Central memory CD8-positive, alpha-beta T cell (primary cell): ENCODE data around the gene ABCC5.

Experiments
- ATAC-seq: fragments of 150-1000 bp; cut with Tn5 transposase; replicated peaks from 2 replicates; pipeline ENCODE4 v1.10.0; 2022; ENCODE audit warnings: mild to moderate bottlenecking, moderate FRiP score, moderate number of reproducible peaks; ENCODE audit not compliant: poor library complexity, severe bottlenecking; ENCODE audit errors: extremely low read depth
- DNase-seq, 2 donors: peaks; one replicate each; pipeline ENCODE4 v3.0.0; 2021; ENCODE audit warnings: low spot score in 2 of 2
- H3K27ac Mint-ChIP-seq: one replicate; pipeline ENCODE4 v1.8.0; 2022; ENCODE audit warnings: low read depth, mild to moderate bottlenecking, moderate library complexity, mixed read lengths
- H3K27me3 Mint-ChIP-seq: one replicate; pipeline ENCODE4 v1.8.0; 2022; ENCODE audit warnings: mixed read lengths
- H3K36me3 Mint-ChIP-seq: one replicate; pipeline ENCODE4 v1.8.0; 2022; ENCODE audit warnings: mild to moderate bottlenecking, moderate library complexity, mixed read lengths; ENCODE audit not compliant: insufficient read depth
- H3K4me1 Mint-ChIP-seq: one replicate; pipeline ENCODE4 v1.8.0; 2022; ENCODE audit warnings: mixed read lengths
- H3K4me3 Mint-ChIP-seq: one replicate; pipeline ENCODE4 v1.8.0; 2022; ENCODE audit warnings: mild to moderate bottlenecking, moderate library complexity, mixed read lengths
- H3K9me3 Mint-ChIP-seq: one replicate; pipeline ENCODE4 v1.8.0; 2022; ENCODE audit warnings: mixed read lengths

ABCC5 gene

GRCh38 chr3:183924956-183925355 is 92.7 kb downstream of the ABCC5 start:
- ATAC-seq (no peak), DNase-seq (no peak)
- H3K36me3 Mint-ChIP-seq: peaks cover 23% of the 10 kb centered on the region
- H3K9me3 Mint-ChIP-seq: no peaks in the 10 kb centered on the region
- no peak overlapping the region for H3K4me3 Mint-ChIP-seq
- H3K27me3 Mint-ChIP-seq: no peaks in the 10 kb centered on the region
- no peak overlapping the region for H3K27ac Mint-ChIP-seq
- H3K4me1 Mint-ChIP-seq: no peaks in the 10 kb centered on the region

- no peaks in the 10 kb centered on the region for H3K9me3 Mint-ChIP-seq
- no peak overlapping the region for H3K27ac Mint-ChIP-seq
- DNase-seq (no peak), ATAC-seq (no peak)
- no peaks in the 10 kb centered on the region for H3K4me1 Mint-ChIP-seq
- no peak overlapping the region for H3K4me3 Mint-ChIP-seq
- no peaks in the 10 kb centered on the region for H3K27me3 Mint-ChIP-seq
- H3K36me3 Mint-ChIP-seq: peaks cover 25% of the 10 kb centered on the region
Measured at GRCh38 chr3:183924543-183924942, 93.1 kb downstream of the ABCC5 start.

- no peak for ATAC-seq
- Mint-ChIP-seq H3K4me1 (no peaks in the 10 kb centered on the region), H3K27me3 (no peaks in the 10 kb centered on the region), H3K36me3 (peaks cover 20% of the 10 kb centered on the region), H3K27ac (no peak overlapping the region), H3K9me3 (no peaks in the 10 kb centered on the region), H3K4me3 (no peak overlapping the region)
- DNase-seq: no peak
Measured at GRCh38 chr3:183922421-183922820, 95.3 kb downstream of the ABCC5 start.

- H3K4me3 Mint-ChIP-seq: no peak overlapping the region
- H3K27me3 Mint-ChIP-seq: no peaks in the 10 kb centered on the region
- peaks cover 17% of the 10 kb centered on the region for H3K36me3 Mint-ChIP-seq
- H3K9me3 Mint-ChIP-seq: no peaks in the 10 kb centered on the region
- H3K27ac Mint-ChIP-seq: no peak overlapping the region
- DNase-seq: no peak
- no peaks in the 10 kb centered on the region for H3K4me1 Mint-ChIP-seq
- ATAC-seq: no peak
Measured at GRCh38 chr3:183921096-183921495, 96.6 kb downstream of the ABCC5 start.

- no peak for ATAC-seq
Measured at GRCh38 chr3:183920416-183920815, 97.3 kb downstream of the ABCC5 start.

GRCh38 chr3:183918178-183918577 is 99.5 kb downstream of the ABCC5 start:
- H3K27ac Mint-ChIP-seq: no peak overlapping the region
- ATAC-seq: no peak

More at GRCh38 chr3:183920416-183920815, 97.3 kb downstream of the ABCC5 start:
- no peaks in the 10 kb centered on the region for H3K27me3 Mint-ChIP-seq
- no peak overlapping the region for H3K4me3 Mint-ChIP-seq
- H3K4me1 Mint-ChIP-seq: no peaks in the 10 kb centered on the region
- H3K36me3 Mint-ChIP-seq: peaks cover 16% of the 10 kb centered on the region
- no peak for DNase-seq
- no peak overlapping the region for H3K27ac Mint-ChIP-seq
- H3K9me3 Mint-ChIP-seq: no peaks in the 10 kb centered on the region

GRCh38 chr3:183917776-183918175 is 99.9 kb downstream of the ABCC5 start:
- H3K4me3 Mint-ChIP-seq: no peak overlapping the region

More at GRCh38 chr3:183918178-183918577, 99.5 kb downstream of the ABCC5 start:
- no peak for DNase-seq
- H3K9me3 Mint-ChIP-seq: no peaks in the 10 kb centered on the region
- no peaks in the 10 kb centered on the region for H3K27me3 Mint-ChIP-seq
- H3K4me3 Mint-ChIP-seq: no peak overlapping the region
- no peaks in the 10 kb centered on the region for H3K4me1 Mint-ChIP-seq
- H3K36me3 Mint-ChIP-seq: peaks cover 10% of the 10 kb centered on the region

GRCh38 chr3:183914856-183915255 is 102.8 kb downstream of the ABCC5 start:
- Mint-ChIP-seq H3K27ac (no peak overlapping the region), H3K27me3 (no peaks in the 10 kb centered on the region), H3K4me1 (no peaks in the 10 kb centered on the region), H3K36me3 (peaks cover 1% of the 10 kb centered on the region), H3K4me3 (no peak overlapping the region), H3K9me3 (no peaks in the 10 kb centered on the region)
- no peak for DNase-seq
- no peak for ATAC-seq

More at GRCh38 chr3:183917776-183918175, 99.9 kb downstream of the ABCC5 start:
- peaks cover 8% of the 10 kb centered on the region for H3K36me3 Mint-ChIP-seq
- no peaks in the 10 kb centered on the region for H3K4me1 Mint-ChIP-seq
- no peaks in the 10 kb centered on the region for H3K27me3 Mint-ChIP-seq
- ATAC-seq: no peak
- H3K9me3 Mint-ChIP-seq: no peaks in the 10 kb centered on the region
- H3K27ac Mint-ChIP-seq: no peak overlapping the region
- DNase-seq: no peak

GRCh38 chr3:183913580-183913920 is 104.1 kb downstream of the ABCC5 start:
- Mint-ChIP-seq H3K27ac (no peak overlapping the region), H3K4me1 (no peaks in the 10 kb centered on the region), H3K36me3 (no peaks in the 10 kb centered on the region), H3K27me3 (no peaks in the 10 kb centered on the region), H3K4me3 (no peak overlapping the region), H3K9me3 (no peaks in the 10 kb centered on the region)
- ATAC-seq (no peak), DNase-seq (no peak)

GRCh38 chr3:183912895-183913579 is 104.6 kb downstream of the ABCC5 start:
- H3K4me3 Mint-ChIP-seq: no peak overlapping the region
- DNase-seq (no peak), ATAC-seq (no peak)
- no peaks in the 10 kb centered on the region for H3K4me1 Mint-ChIP-seq
- no peaks in the 10 kb centered on the region for H3K9me3 Mint-ChIP-seq
- no peaks in the 10 kb centered on the region for H3K36me3 Mint-ChIP-seq
- H3K27me3 Mint-ChIP-seq: no peaks in the 10 kb centered on the region
- no peak overlapping the region for H3K27ac Mint-ChIP-seq

GRCh38 chr3:183911763-183912506 is 105.7 kb downstream of the ABCC5 start:
- no peaks in the 10 kb centered on the region for H3K27me3 Mint-ChIP-seq
- no peaks in the 10 kb centered on the region for H3K36me3 Mint-ChIP-seq
- ATAC-seq (no peak), DNase-seq (no peak)
- H3K4me1 Mint-ChIP-seq: no peaks in the 10 kb centered on the region
- H3K27ac Mint-ChIP-seq: no peak overlapping the region
- H3K9me3 Mint-ChIP-seq: no peaks in the 10 kb centered on the region
- H3K4me3 Mint-ChIP-seq: no peak overlapping the region

GRCh38 chr3:183911087-183911486 is 106.6 kb downstream of the ABCC5 start:
- no peak overlapping the region for H3K4me3 Mint-ChIP-seq
- ATAC-seq: no peak

GRCh38 chr3:183909030-183909600 is 108.6 kb downstream of the ABCC5 start:
- Mint-ChIP-seq H3K4me3 (no peak overlapping the region), H3K27ac (no peak overlapping the region), H3K27me3 (no peaks in the 10 kb centered on the region), H3K9me3 (no peaks in the 10 kb centered on the region), H3K36me3 (no peaks in the 10 kb centered on the region), H3K4me1 (no peaks in the 10 kb centered on the region)
- DNase-seq (no peak), ATAC-seq (no peak)

More at GRCh38 chr3:183911087-183911486, 106.6 kb downstream of the ABCC5 start:
- Mint-ChIP-seq H3K27me3 (no peaks in the 10 kb centered on the region), H3K27ac (no peak overlapping the region), H3K9me3 (no peaks in the 10 kb centered on the region), H3K36me3 (no peaks in the 10 kb centered on the region), H3K4me1 (no peaks in the 10 kb centered on the region)
- no peak for DNase-seq
